Astrocyte (in vitro differentiated cells and primary cell): ENCODE data around the gene KLHL17.

Experiments used
- CTCF ChIP-seq: IDR thresholded peaks from 2 replicates; pipeline ENCODE4 v1.5.1; 2011; ENCODE audit warnings: low read depth, mild to moderate bottlenecking, inconsistent platforms, low read length, moderate library complexity; ENCODE audit not compliant: insufficient read depth
- EZH2 ChIP-seq: IDR thresholded peaks from 2 replicates; pipeline ENCODE4 v1.6.1; 2012; ENCODE audit warnings: mild to moderate bottlenecking, low read length, inconsistent platforms; ENCODE audit not compliant: insufficient read depth

- no peak for TF ChIP-seq CTCF
- no peak for TF ChIP-seq EZH2
Observed at GRCh38 chr1:952201-952600, 8.2 kb upstream of the KLHL17 start.
